Lower leg skin (tissue), 4 donors: ENCODE results near the gene DCP1B. TPM values are rescaled to one million over a fixed set of nuclear protein-coding genes. Genes with fewer than 3 reads are reported as not detected.

Experiments
- DNase-seq, 2 donors: peaks; one replicate each; pipeline ENCODE4 v3.0.0-alpha.2; 2019; ENCODE audit warnings: low spot score in 2 of 2
- H3K4me3 ChIP-seq: fragments of 200-600 bp; sonication (generic); 2 replicates; pipeline ENCODE4 v1.5.1; 2017; ENCODE audit warnings: mild to moderate bottlenecking, low read depth; ENCODE audit not compliant: poor library complexity, severe bottlenecking
- CTCF ChIP-seq, 3 donors: fragments of 450-650 bp; IDR thresholded peaks; one replicate each; pipeline ENCODE4 v1.5.1; 2016; ENCODE audit warnings: antibody characterized with exemption in 3 of 3, mild to moderate bottlenecking in 3 of 3, moderate library complexity in 2 of 3
- POLR2A ChIP-seq, 2 donors: fragments of 450-650 bp; IDR thresholded peaks; one replicate each; pipeline ENCODE4 v1.6.1; 2016 to 2017; ENCODE audit warnings: antibody characterized with exemption in 2 of 2, mild to moderate bottlenecking in 1 of 2, moderate library complexity in 1 of 2
- WGBS, 2 donors: methylation state at CpG; one replicate each; pipeline ENCODE4 v1.1.5; 2018; 5-methylcytosine and 5-hydroxymethylcytosine counted together
- intact Hi-C: fragments of 100-400 bp; cut with DNase I; formaldehyde crosslinking; loops from one replicate; pipeline ENCODE4 v1.15.0; 2023; ENCODE audit warnings: low total_unique reads
- total RNA-seq, 4 donors: library from RNA; depleted of rRNA; stranded (reverse); fragments of >200 nt; gene quantifications; one replicate each; pipeline ENCODE4 v1.1.0, GENCODE V29; 2016

The DCP1B gene
- total RNA-seq, 4 donors from 2014 or later = 10.9 to 15.1 (median 13.5) TPM

- no peak overlapping the region for H3K4me3 ChIP-seq
- intact Hi-C loops = loop anchor here (5.0 kb wide), 1 partner anchor 142 kb away; no protein-coding TSS in a partner anchor
- TF ChIP-seq CTCF (IDR thresholded peaks at IDR 0.05) (no peak), POLR2A (IDR thresholded peaks at IDR 0.05) (no peak)
- no peak for DNase-seq
- WGBS, 2 donors = 69 to 74% methylated on average over 10 of the region's 10 CpGs
Measured at GRCh38 chr12:1939331-1939730, 64.9 kb downstream of the DCP1B start.

GRCh38 chr12:1937481-1938224 is 66.6 kb downstream of the DCP1B start:
- TF ChIP-seq POLR2A (IDR thresholded peaks at IDR 0.05) (no peak), CTCF (IDR thresholded peaks at IDR 0.05) (no peak)
- no peak overlapping the region for H3K4me3 ChIP-seq
- DNase-seq = no peak
- whole genome bisulfite sequencing, 2 donors = 93% methylated on average over 11 to 12 of the region's 12 CpGs
- intact Hi-C loops = loop anchor here (5.0 kb wide), 1 partner anchor 140 kb away; no protein-coding TSS in a partner anchor

GRCh38 chr12:1936406-1937320 is 67.6 kb downstream of the DCP1B start:
- H3K4me3 ChIP-seq = no peak overlapping the region
- intact Hi-C loops = loop anchor here (5.0 kb wide), 1 partner anchor 139 kb away; no protein-coding TSS in a partner anchor
- DNase-seq = no peak

GRCh38 chr12:1935700-1936378 is 68.4 kb downstream of the DCP1B start:
- TF ChIP-seq POLR2A (IDR thresholded peaks at IDR 0.05) = no peak
- no peak for TF ChIP-seq CTCF (IDR thresholded peaks at IDR 0.05)
- no peak overlapping the region for H3K4me3 ChIP-seq
- 68 to 74% methylated on average over 21 of the region's 21 CpGs for WGBS, 2 donors
- intact Hi-C loops = loop anchor here (5.0 kb wide), 1 partner anchor 139 kb away; no protein-coding TSS in a partner anchor
- DNase-seq = no peak

More at GRCh38 chr12:1936406-1937320, 67.6 kb downstream of the DCP1B start:
- 66 to 70% methylated on average over 25 of the region's 25 CpGs for WGBS, 2 donors
- TF ChIP-seq POLR2A (IDR thresholded peaks at IDR 0.05) = no peak

- WGBS, 2 donors = 86 to 91% methylated on average over 10 of the region's 10 CpGs
- intact Hi-C loops = loop anchor here (5.0 kb wide), 1 partner anchor 138 kb away; no protein-coding TSS in a partner anchor
- no peak for DNase-seq
- TF ChIP-seq POLR2A (IDR thresholded peaks at IDR 0.05) (no peak), CTCF (IDR thresholded peaks at IDR 0.05) (no peak)
- H3K4me3 ChIP-seq = no peak overlapping the region
Measured at GRCh38 chr12:1935242-1935641, 69.0 kb downstream of the DCP1B start.
